Adipocyte (in vitro differentiated cells): ENCODE data around the gene DEXI.
"Not testable (repeated sequence)": the region's sequence is repeated elsewhere in the genome, so short reads cannot be mapped to it uniquely, and the experiment has no call there.

ENCODE experiments used
- DNase-seq: peaks from one replicate; pipeline ENCODE4 v3.0.0-alpha.2; 2015; ENCODE audit warnings: low read depth
- H3K27me3 ChIP-seq: replicated peaks from 2 replicates; pipeline ENCODE4 v1.7.0; 2013; ENCODE audit warnings: mild to moderate bottlenecking, low read length, moderate library complexity; ENCODE audit not compliant: control insufficient read depth, insufficient read depth
- H3K36me3 ChIP-seq: 2 replicates; pipeline ENCODE4 v1.7.0; 2013; ENCODE audit warnings: low read length, mild to moderate bottlenecking, moderate library complexity; ENCODE audit not compliant: control insufficient read depth, insufficient read depth, severe bottlenecking
- H3K4me1 ChIP-seq: 2 replicates; pipeline ENCODE4 v1.7.0; 2013; ENCODE audit warnings: mild to moderate bottlenecking, low read length, moderate library complexity; ENCODE audit not compliant: control insufficient read depth, insufficient read depth
- H3K4me3 ChIP-seq: 2 replicates; pipeline ENCODE4 v1.7.0; 2013; ENCODE audit warnings: mild to moderate bottlenecking, low read length, moderate library complexity
- H3K9ac ChIP-seq: 2 replicates; pipeline ENCODE4 v1.7.0; 2013; ENCODE audit warnings: mild to moderate bottlenecking, low read length, moderate library complexity
- H3K9me3 ChIP-seq: 2 replicates; pipeline ENCODE4 v1.7.0; 2013; ENCODE audit warnings: mild to moderate bottlenecking, low read length, moderate library complexity; ENCODE audit not compliant: control insufficient read depth

DEXI gene

GRCh38 chr16:10950393-10950792 lies 8.1 kb upstream of the DEXI start:
- Histone ChIP-seq H3K4me3 (no peak overlapping the region), H3K4me1 (peaks cover 41% of the 10 kb centered on the region), H3K9ac (no peak overlapping the region), H3K9me3 (no peaks in the 10 kb centered on the region), H3K36me3 (no peaks in the 10 kb centered on the region), H3K27me3 (no peaks in the 10 kb centered on the region)
- DNase-seq, result peak; percentile 40

DNA sequence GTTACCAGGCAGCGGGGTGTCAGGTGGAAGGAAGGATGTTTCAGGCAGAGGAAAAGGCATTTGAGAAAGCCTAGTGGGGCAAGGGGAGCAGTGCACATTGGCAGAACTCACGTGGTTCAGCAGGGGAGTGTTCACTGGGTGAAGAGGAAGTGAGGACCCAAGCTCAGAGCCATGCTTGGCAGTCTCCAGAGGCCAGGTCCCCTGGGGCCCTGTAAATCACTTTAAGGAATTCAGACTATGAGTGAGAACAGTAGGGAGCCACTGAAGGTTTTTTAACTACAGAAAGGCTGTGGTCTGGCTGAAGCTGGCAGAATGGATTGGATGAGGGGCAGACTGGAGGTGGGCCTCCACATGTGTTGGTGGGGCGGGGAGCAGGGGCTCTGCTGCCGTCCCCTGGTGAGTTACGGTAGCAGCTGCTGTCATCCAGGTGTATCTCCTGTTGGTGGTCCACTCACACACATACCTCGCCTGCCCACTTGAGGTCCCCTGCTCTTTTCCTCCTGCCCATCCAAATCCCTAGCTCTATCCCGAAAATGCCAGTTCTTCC lies 7.2 kb upstream of the DEXI start:
- H3K9ac ChIP-seq, result no peak overlapping the region
- no peak for DNase-seq
- no peaks in the 10 kb centered on the region for H3K9me3 ChIP-seq
- no peak overlapping the region for H3K4me3 ChIP-seq
- no peaks in the 10 kb centered on the region for H3K27me3 ChIP-seq
- H3K36me3 ChIP-seq, result no peaks in the 10 kb centered on the region
- peaks cover 46% of the 10 kb centered on the region for H3K4me1 ChIP-seq

DNA sequence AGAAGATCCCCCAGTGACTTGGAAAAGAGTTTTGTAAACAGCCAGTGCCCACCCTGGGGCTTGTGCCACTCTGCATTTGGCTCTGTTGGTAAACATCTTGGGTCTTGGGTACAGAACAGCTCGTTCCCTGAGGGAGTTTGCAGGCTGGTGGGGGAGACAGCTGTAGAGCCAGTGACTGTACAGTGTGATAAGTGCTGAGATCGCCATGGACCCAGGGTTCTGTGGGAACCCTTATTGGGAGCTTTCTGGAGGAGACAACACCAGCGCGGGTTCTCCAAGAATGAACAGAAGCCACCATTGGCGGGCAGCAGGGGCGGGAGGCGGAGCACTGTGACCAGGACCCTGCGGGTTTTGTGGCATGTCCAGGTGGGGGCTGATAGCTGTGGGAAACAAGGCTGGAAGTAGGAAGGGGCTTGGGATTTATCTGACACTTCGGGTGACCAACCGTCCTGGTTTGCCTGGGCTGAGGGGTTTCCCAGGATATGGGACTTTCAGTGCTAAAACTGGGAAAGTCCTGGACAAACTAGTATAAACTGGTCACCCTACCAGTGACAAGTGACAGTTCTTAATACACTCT lies 5.0 kb upstream of the DEXI start:
- Histone ChIP-seq H3K9me3 (no peaks in the 10 kb centered on the region), H3K4me1 (peaks cover 62% of the 10 kb centered on the region), H3K36me3 (no peaks in the 10 kb centered on the region), H3K27me3 (no peaks in the 10 kb centered on the region), H3K4me3 (no peak overlapping the region), H3K9ac (no peak overlapping the region)
- DNase-seq, result no peak

GRCh38 chr16:10946308-10946707 lies 4.0 kb upstream of the DEXI start:
- no peak overlapping the region for H3K9ac ChIP-seq
- H3K36me3 ChIP-seq, result no peaks in the 10 kb centered on the region
- peak overlapping the region; percentile 89 for H3K4me3 ChIP-seq
- peaks cover 63% of the 10 kb centered on the region for H3K4me1 ChIP-seq
- H3K9me3 ChIP-seq, result no peaks in the 10 kb centered on the region
- no peaks in the 10 kb centered on the region for H3K27me3 ChIP-seq
- peak; percentile 23 for DNase-seq

DNA sequence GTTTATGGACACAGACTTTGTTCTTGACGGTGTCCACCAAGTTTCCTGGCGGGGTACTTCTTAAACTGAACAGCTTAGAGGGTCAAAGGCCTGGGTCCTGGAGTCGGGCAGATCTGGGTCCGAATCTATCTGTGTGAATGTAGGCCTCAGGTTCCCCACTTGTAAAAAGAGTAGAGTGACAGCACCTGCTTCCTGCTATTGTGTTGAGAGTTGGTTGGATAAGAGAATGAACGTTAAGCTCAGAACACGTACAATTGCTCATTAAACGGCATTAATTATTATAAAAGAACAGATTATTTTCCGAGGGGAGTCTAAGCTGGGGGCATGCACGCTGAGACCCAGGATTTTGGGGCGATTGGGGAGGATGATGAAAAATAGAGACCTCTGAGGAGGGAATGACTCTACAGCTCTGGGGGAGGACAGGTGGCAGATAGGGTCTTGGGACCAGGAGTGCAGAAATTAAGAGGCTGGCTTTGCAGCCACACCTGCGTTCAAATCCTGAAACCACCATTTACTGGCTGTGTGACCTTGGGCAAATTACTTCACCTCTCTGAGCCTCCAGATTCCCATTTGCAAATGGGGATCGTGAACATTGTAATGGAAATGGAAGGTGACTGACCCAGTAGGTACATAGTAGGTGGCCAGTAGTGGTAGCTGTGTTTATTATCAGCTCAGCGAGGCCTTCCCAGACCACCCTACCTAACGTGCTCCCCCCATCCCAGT lies 3.0 kb upstream of the DEXI start:
- Histone ChIP-seq H3K36me3 (no peaks in the 10 kb centered on the region), H3K9me3 (no peaks in the 10 kb centered on the region), H3K9ac (peak overlapping the region; percentile 86), H3K27me3 (no peaks in the 10 kb centered on the region), H3K4me3 (peak overlapping the region; percentile 89), H3K4me1 (peaks cover 66% of the 10 kb centered on the region)
- DNase-seq, result no peak

DNA sequence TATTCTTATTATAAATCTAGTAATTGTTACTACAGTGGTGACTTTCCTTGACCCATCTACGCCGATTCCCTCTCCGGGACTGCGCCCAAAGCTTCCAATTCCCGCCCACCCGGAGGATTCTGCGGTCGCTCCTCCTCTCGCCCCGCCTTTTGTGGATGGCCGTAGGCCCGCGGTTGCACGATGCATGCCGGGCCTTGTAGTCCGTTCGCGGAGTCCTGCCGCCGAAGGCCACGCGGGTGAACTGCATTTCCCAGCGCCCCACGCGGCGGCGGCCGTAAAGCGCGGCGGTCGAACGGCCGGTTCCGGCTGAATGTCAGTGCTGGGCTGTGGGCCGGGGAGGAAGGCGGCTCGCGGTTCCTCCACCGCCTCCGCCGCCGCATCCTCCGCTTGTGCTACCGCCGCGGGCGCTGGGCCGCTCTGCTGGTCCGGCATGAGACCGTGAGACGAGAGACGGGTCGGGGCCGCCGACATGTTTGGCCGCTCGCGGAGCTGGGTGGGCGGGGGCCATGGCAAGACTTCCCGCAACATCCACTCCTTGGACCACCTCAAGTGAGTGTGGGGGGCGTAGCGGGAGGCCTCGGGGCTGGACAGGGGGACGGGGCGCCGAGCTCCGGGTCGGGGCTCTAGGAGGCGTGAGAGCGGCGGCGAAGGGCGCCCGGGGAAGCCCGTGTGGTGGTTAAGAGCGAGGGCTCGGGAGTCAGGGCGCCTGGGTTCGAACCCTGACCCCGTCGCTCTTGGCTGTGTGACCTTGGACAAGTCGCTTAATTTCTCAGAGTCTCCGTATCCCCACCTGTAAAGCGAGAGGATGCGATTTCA lies 2.2 kb upstream of the DEXI start, which contains the start of gene CLEC16A:
CLEC16A (plus strand) TSS at position 316 of the 816 bp plus-strand sequence; CDS start at position 470, 154 bp downstream.
- Histone ChIP-seq H3K4me3 (peak within 1 kb of the TSS; percentile 93), H3K9ac (peak within 1 kb of the TSS; percentile 86), H3K36me3 (no peaks in the 10 kb centered on the region), H3K4me1 (peaks cover 66% of the 10 kb centered on the region), H3K27me3 (no peaks in the 10 kb centered on the region), H3K9me3 (no peaks in the 10 kb centered on the region)
- peak; percentile 99 for DNase-seq

GRCh38 chr16:10943064-10943353 lies 741 bp upstream of the DEXI start:
- Histone ChIP-seq H3K9me3 (no peaks in the 10 kb centered on the region), H3K9ac (peak overlapping the region; percentile 84), H3K36me3 (no peaks in the 10 kb centered on the region), H3K27me3 (no peaks in the 10 kb centered on the region), H3K4me1 (peaks cover 70% of the 10 kb centered on the region), H3K4me3 (peak overlapping the region; percentile 93)
- DNase-seq, result no peak

DNA sequence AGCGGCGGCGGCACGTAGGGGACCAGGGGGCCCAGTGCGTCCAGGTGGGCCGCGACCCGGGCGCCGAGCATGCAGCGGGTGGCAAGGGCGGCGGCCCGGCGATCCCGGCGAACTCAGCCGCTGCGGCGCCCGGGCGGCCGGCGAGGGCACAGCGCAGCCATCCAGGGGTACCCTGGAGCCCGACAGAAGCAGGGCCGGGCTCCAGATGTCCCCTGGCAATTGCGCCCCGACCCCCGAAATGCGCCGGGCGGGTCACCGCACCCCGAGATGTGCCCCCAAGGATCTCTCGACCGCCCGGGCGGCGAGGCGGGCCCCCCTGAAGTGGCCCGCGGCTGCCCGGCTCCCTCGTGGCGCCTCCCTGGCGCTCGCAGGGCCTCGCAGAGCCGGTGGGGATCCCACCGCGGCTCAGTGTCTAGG lies 325 bp downstream of the DEXI start:
- H3K9me3 ChIP-seq, H3K27me3 ChIP-seq, H3K36me3 ChIP-seq: not testable (repeated sequence)
- DNase-seq, result peak; percentile 36
- peak overlapping the region; percentile 93 for H3K4me3 ChIP-seq
- peaks cover 80% of the 10 kb centered on the region for H3K4me1 ChIP-seq
- peak overlapping the region; percentile 89 for H3K9ac ChIP-seq

GRCh38 chr16:10941127-10941933 lies 938 bp downstream of the DEXI start:
- Histone ChIP-seq H3K4me1 (peaks cover 79% of the 10 kb centered on the region), H3K9me3 (no peaks in the 10 kb centered on the region), H3K36me3 (no peaks in the 10 kb centered on the region), H3K4me3 (peak overlapping the region; percentile 93), H3K9ac (peak overlapping the region; percentile 89), H3K27me3 (no peaks in the 10 kb centered on the region)
- peak; percentile 45 for DNase-seq

DNA sequence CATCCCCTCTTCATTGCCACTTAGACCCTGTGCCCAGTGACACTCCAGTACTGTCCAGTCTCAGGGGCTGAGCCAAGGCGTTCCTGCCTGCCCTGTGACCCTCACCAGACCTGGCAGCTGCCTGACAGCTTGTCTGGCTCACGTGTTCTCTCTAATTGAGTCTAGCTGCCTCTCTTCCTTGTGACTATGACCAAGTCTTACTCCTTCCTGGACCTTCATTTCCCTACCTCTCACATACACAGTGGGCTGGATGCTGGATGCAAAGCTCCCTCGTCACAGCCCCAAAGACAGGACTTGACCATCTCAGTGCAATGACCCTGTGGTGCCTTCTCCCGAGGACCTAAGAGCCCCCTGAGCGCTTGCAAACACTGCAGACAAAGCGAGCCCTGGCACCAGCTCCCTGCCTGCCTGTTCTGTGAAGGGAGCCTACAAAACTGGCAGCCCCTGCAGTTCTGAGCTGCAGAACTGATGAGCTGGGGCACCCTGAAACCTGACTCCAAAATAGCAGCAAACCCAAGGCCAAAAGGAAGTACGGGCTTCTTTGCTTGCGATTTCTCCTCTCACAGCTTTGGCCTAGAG lies 1.7 kb downstream of the DEXI start:
- no peaks in the 10 kb centered on the region for H3K9me3 ChIP-seq
- no peaks in the 10 kb centered on the region for H3K36me3 ChIP-seq
- peak overlapping the region; percentile 93 for H3K4me3 ChIP-seq
- no peaks in the 10 kb centered on the region for H3K27me3 ChIP-seq
- peak; percentile 59 for DNase-seq
- peak overlapping the region; percentile 89 for H3K9ac ChIP-seq
- peaks cover 78% of the 10 kb centered on the region for H3K4me1 ChIP-seq
